Hematopoietic multipotent progenitor cell treated with erythropoietin and hydrocortisone succinate and interleukin-3 and kit ligand, for 6 days (in vitro differentiated cells): ENCODE measurements around the gene NEAT1.
"Not testable (repeated sequence)": the region's sequence is repeated elsewhere in the genome, so short reads cannot be mapped to it uniquely, and the experiment has no call there.

Experiments used
- DNase-seq: peaks from one replicate; pipeline ENCODE4 v3.0.0-alpha.2; 2015

Gene NEAT1

DNA sequence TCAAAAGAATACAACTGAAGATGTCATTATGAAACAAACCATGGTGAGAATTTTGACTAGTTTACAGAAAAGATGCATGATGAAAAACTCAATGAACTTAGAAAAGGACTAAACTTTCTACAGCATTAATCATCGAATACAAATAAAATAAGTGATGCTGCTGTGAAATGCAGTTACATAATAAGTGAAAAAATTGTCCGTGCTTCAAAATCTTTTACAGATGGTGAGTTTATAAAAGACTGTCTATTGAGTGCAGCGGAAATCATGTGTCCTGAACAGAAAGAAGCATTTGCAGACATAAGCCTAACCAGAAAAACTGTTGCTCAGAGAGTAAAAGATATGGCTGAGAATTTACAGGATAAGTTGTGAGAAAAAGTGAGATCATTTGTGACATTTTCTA is 33.8 kb downstream of the NEAT1 start:
- DNase-seq: no peak

DNA sequence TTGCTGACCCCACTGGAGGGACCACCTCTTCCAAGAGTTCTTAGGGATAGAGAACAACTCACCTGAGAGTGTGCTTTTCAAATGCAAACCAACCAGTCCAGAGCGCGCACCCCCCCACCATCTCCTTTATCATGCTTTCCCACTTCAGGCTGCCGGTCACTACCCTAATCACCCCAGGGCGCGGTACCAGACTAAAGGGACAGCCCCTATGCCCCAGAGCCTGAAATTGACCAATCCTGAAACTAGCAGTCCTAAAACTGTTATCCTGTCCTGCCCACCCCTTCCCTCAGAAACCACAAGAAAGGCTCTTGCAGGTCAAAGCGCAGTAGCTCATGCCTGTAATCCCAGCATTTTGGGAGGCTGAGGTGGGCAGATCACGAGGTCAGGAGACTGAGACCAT is 37.0 kb downstream of the NEAT1 start:
- DNase-seq: peak; percentile 82

DNA sequence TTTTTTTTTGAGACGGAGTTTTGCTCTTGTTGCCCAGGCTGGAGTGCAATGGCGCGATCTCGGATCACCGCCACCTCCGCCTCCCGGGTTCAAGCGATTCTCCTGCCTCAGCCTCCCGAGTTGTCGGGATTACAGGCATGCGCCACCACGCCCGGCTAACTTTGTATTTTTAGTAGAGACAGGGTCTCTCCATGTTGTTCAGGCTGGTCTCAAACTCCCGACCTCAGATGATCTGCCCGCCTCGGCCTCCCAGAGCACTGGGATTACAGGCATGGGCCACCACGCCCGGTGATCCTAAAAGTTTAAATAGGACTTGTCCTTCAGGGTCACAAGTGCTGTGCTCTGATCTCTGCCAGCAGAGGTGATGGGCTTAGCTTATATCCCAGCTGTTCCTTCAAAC is 42.9 kb downstream of the NEAT1 start:
- not testable (repeated sequence) for DNase-seq

- not testable (repeated sequence) for DNase-seq
Measured at GRCh38 chr11:65467306-65467705, 44.7 kb downstream of the NEAT1 start.

- DNase-seq: peak; percentile 66
Measured at GRCh38 chr11:65468874-65469333, 46.3 kb downstream of the NEAT1 start.

GRCh38 chr11:65470433-65471049 is 47.9 kb downstream of the NEAT1 start:
- DNase-seq: no peak

DNA sequence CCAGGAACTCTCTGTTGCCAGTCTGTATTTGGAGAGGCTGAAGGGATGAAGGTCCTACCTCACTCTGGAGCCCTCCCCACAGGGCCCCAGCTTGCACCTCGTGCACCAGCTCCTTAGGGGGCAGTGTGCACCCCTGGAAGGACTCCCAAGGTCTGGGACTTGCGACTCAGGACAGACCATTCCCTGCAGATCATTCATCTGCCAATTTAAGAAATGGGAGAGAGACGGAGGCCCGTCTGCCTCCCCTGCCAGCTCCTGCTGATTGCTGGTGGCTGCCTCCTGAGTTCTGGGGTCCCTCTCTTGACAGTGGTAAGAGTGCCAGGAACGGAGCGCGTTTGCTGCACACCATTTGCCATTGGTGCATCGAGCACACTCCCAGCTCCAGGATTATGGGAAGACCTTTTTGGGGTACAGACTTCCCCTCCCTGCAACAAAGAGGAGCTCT is 48.9 kb downstream of the NEAT1 start:
- DNase-seq: peak; percentile 83

- not testable (repeated sequence) for DNase-seq
Measured at GRCh38 chr11:65472588-65473277, 50.1 kb downstream of the NEAT1 start.

DNA sequence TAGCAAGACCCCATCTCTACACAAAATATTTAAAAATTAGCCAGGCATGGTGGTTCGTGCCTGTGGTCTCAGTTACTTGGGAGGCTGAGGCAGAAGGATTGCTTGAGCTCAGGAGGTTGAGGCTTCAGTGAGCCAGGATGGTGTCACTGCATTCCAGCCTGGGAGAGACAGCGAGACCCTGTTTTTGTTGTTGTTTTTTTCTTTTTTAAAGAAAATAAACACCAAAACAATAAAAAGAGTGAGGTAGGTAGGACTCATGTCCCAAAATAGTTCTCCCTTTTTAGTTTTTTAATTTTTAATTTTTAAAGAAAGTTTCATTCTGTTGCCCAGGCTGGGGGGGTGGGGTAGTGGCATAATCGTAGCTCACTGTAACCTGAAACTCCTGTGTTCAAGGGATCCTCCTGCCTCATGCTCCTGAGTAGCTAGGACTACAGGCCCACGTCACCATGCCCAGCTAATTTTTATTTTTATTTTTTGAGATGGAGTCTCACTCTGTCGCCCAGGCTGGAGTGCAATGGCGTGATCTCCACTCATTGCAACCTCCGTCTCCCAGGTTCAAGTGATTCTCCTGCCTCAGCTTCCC is 50.8 kb downstream of the NEAT1 start:
- no peak for DNase-seq

- DNase-seq: no peak
Measured at GRCh38 chr11:65474864-65475263, 52.3 kb downstream of the NEAT1 start.

DNA sequence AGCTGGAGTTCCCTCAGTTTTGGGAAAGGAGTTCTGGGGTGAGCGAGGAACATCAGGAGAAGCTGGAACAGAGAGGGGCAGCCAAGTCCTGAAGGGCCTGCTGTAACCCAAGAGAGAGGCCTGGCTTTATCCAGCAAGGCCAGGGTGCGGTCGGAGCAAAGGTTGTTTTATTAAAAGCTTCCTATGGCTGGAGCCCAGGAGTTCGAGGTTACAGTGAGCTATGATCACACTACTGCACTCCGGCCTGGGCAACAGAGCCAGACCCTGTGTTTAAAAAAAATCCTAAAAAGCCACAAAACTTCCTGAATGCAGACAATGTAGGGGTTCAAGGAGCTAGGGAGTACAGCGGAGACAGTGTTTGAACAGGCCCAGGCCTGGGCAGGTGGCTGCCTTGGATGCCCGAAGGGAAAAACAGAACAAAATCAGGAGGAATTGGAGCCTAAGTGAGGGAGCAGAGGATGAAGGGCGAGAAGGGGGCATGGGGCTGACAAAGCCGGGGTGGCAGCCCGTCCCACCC is 54.1 kb downstream of the NEAT1 start:
- DNase-seq: no peak

DNA sequence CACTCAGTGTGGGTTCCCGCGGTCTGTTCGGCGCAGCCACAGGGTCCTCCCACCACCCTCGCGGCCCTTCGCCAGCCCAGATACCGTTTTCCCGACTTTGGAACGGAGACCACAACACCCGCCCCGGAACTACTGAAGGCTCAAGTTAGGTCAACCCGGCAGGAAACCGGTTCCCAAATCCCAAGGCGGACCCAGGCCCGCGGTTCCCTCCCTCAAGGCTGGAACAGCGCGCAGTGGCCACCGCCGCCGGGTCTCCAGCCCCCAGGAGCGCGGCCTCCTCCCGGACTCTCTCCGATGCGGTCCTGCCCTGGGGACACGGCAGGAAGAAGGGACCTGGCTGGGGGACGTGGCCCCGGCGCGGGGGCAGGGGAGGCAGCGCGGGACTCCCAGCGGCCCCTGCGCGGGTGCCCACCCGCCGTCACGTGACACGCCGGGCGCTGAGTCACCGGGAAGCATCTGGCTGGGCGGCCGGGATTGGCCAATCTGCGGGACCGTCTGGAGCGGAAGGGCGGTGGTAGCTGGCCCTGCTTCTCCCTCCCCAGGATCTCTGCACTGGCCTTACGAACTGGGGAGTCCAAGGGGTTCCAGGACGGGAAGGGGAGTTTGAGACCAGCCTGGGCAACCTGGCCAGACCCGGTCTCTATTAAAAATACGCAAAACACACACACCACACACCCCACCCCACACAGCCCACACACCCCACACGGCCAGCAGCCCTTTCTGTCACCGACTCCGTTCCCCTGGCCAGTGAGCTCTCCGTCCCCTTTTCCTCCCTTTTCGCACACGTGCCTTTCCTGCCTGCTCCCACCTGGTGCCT is 54.8 kb downstream of the NEAT1 start:
- DNase-seq: peak; percentile 97

GRCh38 chr11:65478388-65479183 is 56.0 kb downstream of the NEAT1 start:
- no peak for DNase-seq

DNA sequence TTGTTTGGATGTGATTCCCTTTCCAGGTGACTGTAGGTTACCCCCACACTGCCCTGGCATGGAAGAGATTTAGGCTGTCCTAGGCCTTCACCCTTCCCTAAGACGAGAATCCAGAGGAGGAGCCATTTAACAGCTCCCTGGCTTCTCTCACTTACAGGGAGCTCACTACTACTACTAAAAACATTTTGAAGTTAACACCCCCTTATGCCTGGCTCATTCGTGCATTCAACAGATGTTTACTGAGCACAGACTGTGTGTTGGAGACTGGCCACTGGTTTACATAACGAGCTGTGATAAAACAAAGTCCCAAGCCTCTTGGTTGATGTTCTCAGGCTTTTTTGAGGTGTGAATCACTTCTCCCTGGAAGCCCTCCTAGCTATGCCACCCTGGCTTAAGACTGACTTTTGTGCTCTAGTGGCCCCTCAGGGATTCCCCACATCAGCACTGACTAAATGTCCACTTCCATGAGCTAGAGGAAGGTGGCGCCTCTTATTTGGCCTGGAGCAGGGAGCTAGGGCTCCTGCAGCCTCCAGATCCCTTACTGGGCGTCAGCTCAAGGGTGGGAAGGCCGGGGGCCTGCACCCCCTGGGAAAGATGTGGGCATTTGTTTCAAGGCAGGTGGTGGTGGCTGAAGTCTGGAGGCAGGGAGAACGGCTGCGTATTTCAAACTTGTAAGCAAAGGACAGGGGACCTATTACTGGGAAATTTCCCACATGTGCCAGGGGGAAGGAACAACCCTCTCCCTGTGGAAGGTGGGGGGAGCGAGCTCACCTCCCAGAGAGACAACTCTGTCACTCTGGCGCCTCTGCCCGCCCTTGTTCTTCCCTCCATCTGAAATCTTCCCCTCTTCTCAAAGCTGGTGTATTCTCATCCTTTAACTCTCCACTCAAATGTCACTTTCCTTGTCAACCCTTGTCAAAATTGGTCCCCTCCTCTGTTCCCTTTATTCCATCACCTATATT is 56.9 kb downstream of the NEAT1 start:
- no peak for DNase-seq

DNA sequence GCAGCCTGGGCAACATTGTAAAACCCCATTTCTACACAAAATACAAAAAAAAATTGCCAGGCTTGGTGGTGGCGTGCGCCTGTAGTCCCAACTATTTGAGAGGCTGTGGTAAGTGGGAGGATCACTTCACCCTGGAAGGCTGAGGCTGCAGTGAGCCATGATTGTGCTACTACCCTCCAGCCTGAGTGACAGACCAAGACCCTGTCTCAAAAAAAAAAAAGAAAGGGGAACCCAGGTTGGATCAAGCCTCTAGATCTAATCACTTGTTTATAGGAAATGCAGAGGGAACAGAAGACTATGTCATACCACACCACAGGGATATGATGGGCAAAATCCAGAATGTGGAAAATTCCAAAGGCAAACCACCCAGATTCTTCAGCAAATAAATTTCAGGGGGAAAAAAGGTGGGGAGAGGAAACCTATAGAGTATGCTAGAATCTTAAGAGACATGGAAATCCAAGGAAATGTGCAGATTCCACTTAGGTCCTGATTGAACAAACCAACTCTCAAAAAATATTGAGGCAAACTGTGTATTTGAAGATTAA is 59.8 kb downstream of the NEAT1 start:
- no peak for DNase-seq

- DNase-seq: no peak
Measured at GRCh38 chr11:65485920-65486219, 63.3 kb downstream of the NEAT1 start.

GRCh38 chr11:65486570-65487466 is 64.2 kb downstream of the NEAT1 start:
- no peak for DNase-seq

GRCh38 chr11:65487467-65488272 is 65.1 kb downstream of the NEAT1 start:
- DNase-seq: peak; percentile 88
